GM19468 (cell line): Measurements from ENCODE around the gene AP2A1.

Source experiments
- ATAC-seq: cut with Tn5 transposase; IDR thresholded peaks from one replicate; pipeline ENCODE4 v1.9.1; 2021; ENCODE audit warnings: mild to moderate bottlenecking, moderate library complexity, moderate number of reproducible peaks; ENCODE audit not compliant: unreplicated experiment; ENCODE audit errors: extremely low read depth

The AP2A1 gene

DNA sequence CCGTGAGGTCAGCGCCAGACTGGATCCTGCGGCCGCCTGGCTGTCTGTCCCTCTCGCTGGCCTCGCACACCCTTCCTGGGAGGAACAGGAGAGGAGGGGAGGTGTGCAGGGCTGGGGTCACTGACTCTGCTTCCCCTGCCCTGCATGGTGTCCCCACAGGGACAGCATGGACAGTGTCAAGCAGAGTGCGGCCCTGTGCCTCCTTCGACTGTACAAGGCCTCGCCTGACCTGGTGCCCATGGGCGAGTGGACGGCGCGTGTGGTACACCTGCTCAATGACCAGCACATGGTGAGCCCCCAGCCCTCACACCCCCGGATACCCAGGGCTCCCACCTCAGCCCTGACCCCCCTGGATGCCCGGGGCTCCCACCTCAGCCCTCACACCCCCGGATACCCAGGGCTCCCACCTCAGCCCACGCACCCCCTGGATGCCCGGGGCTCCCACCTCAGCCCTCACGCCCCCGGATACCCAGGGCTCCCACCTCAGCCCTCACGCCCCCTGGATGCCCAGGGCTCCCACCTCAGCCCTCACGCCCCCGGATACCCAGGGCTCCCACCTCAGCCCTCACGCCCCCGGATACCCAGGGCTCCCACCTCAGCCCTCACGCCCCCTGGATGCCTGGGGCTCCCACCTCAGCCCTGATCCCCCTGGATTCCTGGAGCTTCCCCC lies 25.1 kb downstream of the AP2A1 start:
- no peak for ATAC-seq

DNA sequence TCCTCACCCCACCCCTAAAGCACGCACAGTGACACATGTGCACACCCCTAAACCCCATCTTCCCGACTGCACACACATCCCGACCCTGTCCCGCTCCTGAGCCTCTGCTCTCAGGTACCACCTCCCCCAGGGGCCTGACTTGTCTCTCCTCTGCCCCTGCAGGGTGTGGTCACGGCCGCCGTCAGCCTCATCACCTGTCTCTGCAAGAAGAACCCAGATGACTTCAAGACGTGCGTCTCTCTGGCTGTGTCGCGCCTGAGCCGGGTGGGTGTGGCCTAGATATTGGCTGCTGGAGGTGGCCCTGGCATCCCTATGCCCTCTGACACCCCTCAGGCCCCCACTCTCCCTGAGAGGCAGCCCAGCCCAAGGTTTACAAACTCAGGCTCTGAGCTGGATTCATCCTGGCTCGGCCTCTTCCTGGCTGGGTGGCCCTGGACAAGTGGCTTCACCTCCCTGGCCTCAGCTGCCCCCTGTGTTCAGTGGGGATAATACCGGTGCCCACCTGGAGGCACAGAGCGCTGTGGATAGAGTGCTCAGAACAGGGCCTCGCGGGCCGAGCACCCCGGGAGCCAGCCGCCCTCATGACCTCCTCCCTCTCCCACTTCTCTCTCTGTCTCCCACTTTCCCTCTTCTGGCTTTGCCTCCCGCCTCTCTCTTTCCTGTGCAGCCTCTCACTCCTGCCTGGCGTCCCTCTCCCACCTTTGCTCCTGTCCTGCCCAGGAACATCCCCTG lies 26.2 kb downstream of the AP2A1 start:
- no peak for ATAC-seq

DNA sequence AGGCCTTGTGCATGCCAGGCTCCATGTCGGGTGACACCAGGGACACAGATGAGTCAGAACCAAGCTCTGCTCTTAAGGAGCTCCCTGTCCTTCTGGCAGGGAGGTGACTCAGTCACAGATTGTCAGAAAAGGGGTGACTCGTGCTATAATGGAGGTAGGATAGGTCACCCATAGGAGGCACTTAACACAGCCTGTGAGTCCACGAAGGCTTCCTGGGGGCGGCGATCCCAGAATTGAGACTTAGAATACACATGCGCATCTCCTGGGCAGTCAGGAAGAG lies 26.7 kb downstream of the AP2A1 start:
- ATAC-seq, result no peak

DNA sequence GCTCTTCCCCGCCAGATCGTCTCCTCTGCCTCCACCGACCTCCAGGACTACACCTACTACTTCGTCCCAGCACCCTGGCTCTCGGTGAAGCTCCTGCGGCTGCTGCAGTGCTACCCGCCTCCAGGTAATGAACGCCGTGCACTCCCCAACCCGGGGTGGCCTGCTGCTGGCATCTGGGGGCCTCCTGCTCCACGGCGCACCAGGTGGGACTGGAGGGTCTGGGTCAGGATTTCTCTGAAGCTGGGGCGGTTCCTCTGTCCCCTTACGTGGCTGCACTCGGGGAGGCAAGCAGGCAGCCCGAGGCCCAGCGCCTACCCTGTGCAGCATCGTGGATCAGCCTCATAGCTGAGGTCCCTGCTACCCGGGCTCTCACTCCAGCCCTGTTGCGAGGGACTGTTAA lies 28.8 kb downstream of the AP2A1 start:
- ATAC-seq, result no peak

DNA sequence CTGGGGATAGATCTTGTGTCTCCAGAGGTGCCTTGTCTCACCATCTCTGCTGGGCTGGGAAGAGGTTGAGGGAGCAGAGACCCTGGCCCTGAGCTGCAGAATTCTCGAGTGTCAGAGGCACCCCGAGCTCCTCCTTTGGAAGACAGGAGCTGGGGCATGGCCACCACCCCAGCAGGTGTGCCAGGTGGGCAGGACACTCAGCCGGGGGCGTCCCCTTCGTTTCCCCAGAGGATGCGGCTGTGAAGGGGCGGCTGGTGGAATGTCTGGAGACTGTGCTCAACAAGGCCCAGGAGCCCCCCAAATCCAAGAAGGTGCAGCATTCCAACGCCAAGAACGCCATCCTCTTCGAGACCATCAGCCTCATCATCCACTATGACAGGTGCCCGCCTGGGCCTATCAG lies 31.8 kb downstream of the AP2A1 start:
- no peak for ATAC-seq

DNA sequence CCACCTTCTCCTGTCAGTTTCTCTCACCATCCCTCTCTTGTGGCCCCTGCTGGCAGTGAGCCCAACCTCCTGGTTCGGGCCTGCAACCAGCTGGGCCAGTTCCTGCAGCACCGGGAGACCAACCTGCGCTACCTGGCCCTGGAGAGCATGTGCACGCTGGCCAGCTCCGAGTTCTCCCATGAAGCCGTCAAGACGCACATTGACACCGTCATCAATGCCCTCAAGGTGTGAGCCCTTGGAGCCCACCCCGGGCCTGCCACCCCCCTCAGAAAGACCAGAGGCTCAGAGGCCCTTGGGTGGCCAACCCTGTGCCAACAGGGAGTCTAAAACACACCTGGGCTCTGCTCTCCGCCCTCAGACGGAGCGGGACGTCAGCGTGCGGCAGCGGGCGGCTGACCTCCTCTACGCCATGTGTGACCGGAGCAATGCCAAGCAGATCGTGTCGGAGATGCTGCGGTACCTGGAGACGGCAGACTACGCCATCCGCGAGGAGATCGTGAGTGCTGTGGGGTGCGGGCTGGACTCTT lies 32.5 kb downstream of the AP2A1 start:
- no peak for ATAC-seq

DNA sequence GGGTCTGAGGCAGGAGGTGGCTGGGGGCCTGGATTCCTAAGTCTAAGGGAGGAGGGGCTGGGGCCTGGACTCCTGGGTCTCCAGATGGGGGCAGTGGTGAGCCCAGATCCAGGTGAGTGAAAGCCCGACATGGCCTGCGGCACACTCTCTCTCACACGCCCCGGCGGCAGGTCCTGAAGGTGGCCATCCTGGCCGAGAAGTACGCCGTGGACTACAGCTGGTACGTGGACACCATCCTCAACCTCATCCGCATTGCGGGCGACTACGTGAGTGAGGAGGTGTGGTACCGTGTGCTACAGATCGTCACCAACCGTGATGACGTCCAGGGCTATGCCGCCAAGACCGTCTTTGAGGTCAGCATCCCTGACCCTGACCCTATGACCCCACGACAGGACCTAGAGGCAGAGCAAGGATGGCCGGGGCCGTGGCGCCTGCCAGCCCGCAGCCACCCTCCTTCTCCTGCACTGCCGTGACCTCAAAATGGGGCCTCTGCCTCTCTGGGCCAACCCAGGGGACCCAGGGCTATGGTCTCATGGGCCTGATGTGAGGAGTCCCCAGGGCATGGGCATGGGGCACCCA lies 33.1 kb downstream of the AP2A1 start:
- ATAC-seq, result no peak

DNA sequence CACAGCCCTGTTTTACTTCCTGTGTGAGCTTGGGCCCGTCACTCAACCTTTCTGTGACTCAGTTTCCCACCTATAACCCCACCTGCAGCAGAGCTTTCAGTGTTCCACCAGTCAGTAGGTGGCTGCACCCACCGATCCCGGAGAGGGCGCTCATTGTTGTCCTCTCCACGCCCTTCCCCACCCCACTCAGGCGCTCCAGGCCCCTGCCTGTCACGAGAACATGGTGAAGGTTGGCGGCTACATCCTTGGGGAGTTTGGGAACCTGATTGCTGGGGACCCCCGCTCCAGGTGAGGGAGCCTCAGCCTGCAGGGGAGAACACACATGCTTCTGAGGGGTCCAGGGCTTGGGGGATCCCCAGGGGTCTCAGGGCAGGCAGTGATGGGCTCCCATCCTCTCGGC lies 34.0 kb downstream of the AP2A1 start:
- ATAC-seq, result no peak

DNA sequence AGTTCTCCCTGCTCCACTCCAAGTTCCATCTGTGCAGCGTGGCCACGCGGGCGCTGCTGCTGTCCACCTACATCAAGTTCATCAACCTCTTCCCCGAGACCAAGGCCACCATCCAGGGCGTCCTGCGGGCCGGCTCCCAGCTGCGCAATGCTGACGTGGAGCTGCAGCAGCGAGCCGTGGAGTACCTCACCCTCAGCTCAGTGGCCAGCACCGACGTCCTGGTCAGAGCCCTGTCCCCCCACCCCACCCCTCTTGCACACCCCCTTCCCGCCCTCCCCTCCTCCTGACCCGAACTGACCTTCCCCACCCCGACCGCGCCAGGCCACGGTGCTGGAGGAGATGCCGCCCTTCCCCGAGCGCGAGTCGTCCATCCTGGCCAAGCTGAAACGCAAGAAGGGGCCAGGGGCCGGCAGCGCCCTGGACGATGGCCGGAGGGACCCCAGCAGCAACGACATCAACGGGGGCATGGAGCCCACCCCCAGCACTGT lies 34.6 kb downstream of the AP2A1 start:
- ATAC-seq, result no peak

DNA sequence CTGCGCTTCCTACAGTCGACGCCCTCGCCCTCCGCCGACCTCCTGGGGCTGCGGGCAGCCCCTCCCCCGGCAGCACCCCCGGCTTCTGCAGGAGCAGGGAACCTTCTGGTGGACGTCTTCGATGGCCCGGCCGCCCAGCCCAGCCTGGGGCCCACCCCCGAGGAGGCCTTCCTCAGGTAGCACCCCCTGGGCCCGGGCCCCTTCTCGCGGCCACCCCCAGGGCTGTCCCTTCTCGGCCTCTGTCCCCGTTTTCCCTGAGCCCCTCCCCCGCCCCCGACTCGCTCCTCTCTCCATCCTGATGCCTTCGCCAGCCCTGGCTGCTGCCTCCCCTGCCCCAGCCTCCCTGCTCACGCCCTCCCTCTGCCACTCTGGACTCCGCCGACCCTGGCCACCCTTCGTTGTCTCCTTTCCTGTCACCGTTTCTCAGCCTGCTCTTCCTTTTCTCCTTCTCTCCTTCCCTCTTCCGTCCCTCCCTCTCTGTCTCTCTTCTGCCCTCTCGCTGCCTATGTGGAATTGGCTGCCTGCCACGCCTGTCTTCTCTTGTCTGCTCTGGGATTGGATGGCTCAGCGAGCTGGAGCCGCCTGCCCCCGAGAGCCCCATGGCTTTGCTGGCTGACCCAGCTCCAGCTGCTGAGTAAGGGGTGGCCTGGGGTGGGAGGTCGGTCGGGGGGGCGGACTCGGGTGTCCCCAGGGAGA lies 35.3 kb downstream of the AP2A1 start:
- no peak for ATAC-seq

DNA sequence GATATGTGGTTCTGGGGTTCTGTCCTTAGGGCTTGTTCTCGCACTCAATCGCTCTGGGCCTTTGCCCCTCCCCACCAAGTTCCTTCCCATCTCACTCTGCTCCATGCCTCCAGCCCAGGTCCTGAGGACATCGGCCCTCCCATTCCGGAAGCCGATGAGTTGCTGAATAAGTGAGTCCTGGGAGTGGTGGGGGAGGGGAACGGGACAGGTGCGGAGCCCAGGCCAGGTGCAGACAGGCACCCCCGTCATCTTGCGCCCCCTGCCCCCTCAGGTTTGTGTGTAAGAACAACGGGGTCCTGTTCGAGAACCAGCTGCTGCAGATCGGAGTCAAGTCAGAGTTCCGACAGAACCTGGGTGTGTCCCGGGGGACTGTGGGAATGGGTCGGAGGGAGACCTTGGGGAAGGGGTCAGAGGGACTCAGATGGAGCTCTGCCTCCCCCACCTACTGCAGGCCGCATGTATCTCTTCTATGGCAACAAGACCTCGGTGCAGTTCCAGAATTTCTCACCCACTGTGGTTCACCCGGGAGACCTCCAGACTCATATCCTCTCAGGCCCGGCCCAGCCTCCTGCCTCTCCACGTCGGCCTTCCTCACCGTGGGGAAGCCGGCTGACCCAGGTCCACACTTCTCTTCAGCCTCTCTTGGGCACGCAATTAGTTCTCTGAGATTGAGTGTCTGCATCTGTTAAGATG lies 36.2 kb downstream of the AP2A1 start:
- ATAC-seq, result no peak

DNA sequence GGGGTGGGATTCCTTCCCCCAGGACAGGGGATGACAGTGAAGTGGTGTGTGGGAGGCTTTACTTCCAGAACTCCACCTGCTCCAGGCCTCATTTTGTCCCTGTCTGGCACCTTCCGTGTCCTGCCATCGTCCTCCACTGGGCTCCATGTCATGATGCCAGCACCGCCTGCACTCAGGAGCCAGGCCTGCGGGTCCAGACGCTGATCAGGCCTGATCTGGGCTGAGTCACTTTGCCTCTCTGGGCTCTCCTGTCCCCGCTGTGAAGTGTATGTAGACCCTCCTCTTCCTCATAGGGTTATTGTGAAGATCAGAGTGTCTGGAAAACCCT lies 36.7 kb downstream of the AP2A1 start:
- ATAC-seq, result no peak

DNA sequence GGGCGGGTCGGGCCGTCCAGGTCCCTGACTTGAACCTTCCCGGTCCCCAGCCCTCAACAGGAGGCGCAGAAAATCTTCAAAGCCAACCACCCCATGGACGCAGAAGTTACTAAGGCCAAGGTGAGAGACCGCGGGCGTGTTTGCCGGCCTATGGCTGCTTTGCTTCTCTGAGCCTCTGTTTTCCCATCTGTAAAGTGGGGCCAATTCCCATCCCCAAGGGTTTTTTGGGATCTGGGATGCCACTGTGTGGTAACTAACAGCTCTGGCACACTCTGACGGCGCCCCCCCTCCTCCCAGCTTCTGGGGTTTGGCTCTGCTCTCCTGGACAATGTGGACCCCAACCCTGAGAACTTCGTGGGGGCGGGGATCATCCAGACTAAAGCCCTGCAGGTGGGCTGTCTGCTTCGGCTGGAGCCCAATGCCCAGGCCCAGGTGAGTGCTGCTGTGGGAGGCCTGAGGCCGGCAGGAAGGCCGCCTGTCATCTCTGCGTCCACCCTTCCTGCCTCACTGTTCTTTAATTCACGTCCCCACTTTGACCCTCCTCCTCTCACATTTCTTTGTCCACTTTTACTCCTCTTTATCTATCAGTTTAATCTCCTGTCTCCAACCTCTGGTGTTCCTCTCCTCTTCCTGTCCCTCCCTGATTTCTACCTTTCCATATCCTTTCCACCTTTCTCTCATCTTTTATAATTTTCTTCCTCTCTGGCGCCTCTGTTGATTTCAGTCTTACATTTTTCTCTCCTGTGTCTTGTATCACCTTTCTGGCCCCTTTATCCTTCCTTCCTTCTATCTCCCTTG lies 39.2 kb downstream of the AP2A1 start:
- no peak for ATAC-seq

DNA sequence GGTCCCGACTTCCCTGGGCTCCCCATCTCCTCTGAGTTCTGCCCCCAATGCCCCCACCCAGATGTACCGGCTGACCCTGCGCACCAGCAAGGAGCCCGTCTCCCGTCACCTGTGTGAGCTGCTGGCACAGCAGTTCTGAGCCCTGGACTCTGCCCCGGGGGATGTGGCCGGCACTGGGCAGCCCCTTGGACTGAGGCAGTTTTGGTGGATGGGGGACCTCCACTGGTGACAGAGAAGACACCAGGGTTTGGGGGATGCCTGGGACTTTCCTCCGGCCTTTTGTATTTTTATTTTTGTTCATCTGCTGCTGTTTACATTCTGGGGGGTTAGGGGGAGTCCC lies 39.8 kb downstream of the AP2A1 start:
- no peak for ATAC-seq

DNA sequence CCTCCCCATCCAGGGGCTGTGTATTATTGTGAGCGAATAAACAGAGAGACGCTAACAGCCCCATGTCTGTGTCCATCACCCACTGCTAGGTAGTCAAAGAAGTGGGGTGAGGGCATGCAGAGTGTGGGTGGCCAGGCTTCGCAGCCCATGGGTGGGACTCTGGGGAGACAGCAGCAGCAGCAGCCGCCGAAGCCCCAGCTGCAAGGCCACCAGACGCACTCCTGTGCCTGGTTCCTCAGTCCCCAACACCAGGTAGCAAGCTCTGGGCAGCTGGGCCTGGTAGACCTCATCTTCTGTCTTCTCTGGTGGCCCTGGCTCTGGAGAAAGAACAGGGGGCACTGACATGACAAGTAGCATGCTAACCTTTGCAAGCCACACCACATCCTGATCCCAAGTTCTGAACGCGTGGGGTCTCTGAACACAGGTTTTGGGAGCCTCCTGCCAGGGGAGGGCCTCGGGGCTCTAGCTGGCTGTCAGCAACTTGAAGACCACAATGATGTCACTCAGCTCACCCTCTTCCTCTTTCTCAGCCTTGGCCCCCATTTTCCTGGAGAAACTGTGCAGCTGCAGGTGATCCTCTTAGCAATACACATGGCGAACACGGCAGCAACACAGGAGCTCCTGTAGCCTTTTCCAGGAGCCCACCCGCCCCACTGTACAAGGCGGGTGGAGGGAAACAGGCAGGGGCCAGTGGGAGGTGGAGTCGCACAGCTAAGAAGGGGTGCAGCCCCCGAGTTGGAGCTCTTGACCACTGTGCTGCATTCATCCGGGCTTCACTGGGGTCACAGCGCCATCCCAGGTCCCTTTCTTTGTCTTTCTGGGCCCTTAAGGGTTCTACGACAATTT lies 40.5 kb downstream of the AP2A1 start:
- no peak for ATAC-seq

DNA sequence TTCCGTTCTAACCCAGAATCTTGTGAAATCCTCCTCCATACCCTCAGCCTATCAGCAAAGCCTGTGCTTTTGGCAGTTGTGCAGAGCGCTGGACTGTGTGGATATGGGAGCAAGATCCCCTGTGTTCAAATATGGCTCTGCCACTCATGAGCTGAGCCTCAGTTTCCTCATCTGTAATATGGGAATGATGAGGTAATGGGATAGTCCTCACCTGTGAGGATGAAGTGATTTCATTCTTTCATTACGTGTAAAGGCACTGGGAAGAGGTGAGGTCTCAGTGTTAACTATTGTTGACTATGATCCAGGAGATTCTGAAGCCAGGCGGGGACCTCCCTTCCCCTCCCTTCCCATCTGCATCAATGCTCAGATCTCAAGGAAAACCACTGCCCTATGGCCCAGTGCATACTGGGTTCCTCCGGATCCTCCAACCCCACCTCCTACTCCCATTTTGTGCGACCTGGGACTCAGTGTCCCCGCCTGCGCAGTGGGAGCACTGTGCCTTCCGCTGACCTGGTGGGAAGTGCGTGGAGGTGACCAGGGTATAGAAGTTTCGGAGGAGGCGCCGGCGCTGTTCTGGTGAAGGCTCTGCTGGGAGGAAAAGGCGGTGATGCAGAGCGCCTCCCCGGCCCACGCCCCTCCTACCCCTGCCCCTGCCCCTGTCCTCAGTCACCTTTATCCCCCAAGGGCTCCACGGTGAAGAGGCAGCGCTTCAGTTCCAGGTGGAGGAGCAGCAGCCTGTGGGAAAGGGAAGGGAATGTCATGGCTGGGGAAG lies 41.3 kb downstream of the AP2A1 start:
- ATAC-seq, result no peak

DNA sequence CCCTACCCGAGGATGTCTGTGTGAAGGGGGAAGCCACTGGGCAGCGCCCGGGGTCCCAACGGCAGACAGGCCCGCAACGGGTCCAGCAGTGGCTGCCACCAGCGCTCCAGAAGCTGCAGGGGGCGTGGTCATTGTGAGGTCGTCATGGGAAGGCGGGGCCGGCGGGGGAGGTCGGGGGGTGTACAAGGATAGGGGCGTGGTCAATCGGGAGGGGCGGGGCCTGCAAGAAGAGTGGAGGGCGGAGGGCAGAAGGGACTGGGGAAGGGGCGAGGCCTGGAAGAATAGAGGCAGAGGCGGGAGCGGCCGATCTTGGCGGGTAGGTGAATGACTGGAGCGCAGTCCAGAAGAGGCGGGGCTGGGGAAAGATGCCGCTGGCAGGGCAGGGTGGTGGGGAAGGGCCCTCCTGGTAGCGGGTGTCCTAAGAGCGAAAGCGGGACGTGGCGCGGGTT lies 41.9 kb downstream of the AP2A1 start:
- no peak for ATAC-seq
